NCI-H345 treated with DMSO at 0.1 percent for 48 hours (cell line): Measurements from ENCODE around the gene SKIDA1.

ENCODE experiments used
- DNase-seq: peaks from one replicate; lab custom pipeline; 2025; ENCODE audit not compliant: unreplicated experiment; lab: John Stamatoyannopoulos, UW

SKIDA1 gene

DNA sequence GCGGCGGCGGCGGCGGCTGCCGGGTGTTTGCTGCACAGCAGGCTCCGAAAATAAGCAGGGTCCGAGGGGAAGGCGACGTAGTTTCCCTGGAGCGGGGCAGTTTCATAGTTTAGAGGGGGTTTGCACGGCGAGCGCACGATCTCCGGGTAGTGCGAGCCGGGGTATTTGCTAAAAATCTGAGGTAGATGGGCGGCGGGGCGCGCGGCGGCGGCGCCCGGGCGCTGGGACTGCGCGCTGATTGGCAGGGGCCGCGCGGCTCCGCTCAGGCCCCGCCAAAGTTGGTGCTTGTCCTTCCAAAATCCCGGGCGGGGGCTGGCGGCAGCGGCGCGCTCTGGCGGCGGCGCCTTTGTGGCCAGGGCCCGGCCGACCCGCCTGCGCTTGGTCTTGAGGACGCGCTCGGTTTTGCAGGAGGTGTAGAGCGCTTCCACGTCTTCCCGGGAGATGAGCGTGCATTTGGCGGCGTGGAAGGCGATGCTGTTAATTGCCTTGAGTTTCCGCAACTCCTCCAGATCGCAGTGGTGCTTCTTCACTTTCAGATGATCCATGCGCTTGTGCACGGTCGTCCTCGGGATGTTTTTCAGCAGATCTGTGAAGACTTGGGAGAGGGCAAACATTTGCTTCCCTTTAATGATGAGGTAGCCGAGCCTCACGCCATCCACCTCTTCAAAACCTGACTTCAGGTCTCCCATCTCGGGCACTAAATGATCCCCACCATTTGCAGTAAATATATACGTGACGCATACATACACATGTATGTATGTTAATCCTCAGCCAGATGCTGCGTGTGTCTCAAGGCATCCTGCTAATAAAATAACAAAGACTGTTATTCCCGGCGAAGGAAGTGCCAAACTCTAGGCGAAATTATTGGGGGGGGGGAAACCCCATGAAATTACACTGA, 8.1 kb downstream of the SKIDA1 start:
- no peak for DNase-seq

DNA sequence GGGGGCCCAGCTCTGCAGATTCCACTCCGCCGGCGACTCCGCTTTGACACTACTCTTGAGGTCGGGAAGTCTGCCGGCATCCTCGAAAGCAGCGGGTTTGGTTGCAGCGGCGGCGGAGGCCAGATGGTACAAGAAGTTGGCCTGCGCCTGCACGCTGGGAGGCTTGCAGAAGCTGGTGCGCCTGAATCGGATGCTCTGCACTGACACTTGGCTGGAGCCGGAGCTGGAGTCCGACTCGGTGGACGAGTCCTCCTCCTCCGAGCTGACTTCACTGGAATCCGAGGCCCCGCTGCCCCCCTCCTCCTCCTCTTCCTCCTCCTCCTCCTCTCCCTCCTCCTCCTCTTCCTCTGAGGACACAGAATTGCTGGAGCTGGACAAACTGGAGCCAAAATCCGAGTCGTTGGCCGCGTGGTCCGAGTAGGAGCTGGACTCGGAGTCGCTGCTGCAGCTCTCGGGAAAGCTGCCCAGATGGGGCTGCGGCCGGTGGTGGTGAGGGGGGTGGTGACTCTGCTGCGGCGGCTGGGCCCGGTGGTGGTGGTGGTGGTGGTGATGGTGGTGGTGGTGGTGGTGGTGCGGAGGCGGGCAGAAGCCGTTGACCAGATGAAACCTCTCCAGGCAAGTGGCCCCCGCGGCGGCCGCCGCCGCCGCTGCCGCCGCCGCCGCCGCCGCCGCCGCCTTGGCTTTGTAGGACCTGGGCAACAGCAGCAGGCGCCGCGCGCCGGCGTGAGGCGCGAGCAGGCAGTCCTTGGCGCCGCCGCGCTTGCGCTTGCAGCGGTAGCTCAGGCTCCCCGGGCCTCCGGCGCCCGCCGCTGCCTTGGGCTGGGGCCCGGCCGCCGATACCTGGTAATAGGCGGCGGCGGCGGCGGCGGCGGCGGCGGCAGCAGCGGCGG, 9.0 kb downstream of the SKIDA1 start:
- no peak for DNase-seq

DNA sequence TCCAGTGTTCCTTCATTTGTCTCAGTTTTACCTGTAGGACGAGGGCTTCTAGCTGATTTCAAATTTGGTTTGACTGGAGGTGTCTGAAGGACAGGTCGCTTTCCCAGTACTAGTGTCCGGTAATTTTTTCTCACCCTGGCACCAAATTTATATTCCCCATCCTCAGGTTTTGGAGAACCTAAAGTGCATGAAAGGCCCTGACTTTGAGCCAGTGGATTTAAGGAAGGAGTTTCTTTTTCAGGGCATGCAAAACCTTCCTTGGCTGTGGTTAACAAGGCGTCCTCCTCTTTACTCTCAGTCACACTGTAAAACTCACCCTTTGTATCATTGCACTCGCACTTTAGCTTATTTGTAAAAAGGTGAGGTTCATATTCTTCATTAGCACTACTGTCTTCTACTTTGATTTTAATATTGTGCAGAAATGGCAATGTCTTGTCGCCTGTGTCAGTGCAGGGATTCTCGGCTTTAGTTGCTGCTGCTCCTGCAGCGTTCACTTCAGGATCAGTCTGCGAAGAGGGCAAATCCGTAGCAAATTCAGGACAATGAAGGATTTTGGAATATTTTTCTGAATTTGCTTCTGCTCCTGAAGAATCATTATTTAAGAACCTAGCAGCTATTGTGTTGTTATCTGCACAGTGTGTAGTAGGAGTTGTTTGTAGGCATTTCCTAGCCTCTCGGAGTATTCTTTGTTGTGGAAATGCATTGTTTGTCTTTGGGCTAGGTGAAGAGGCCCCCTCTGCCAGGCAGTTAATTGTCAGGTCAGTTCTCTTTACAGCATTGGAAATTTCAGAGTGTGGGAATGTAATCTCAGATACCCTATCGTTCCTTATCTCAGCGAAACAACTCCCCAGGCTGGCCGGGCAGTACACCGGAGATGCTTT, 9.9 kb downstream of the SKIDA1 start:
- DNase-seq = no peak

DNA sequence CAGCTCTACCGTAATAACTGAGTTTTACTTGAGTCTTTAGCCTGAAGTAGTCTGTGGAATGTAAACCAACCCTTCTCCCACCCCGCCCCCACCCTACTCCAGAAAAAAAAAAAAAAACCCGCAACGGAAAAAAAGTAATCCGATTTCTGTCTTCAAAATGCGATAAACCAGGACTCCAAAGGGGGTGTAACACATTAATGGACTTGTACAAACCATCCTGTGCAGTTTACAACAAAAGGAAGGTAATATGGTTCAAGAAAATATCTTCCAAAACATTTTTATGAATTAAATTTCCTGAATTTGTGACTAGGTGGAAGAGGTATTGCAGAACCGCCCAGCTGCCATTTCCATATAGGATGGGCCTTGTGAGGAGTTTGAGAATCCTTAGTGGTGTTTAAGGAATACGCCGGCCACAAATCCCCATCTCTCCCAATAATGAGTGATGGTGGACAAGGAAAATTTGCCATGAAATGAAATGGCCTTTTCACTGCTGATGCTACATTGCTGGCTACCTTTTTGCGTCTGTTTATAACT, 10.6 kb downstream of the SKIDA1 start:
- DNase-seq = no peak

DNA sequence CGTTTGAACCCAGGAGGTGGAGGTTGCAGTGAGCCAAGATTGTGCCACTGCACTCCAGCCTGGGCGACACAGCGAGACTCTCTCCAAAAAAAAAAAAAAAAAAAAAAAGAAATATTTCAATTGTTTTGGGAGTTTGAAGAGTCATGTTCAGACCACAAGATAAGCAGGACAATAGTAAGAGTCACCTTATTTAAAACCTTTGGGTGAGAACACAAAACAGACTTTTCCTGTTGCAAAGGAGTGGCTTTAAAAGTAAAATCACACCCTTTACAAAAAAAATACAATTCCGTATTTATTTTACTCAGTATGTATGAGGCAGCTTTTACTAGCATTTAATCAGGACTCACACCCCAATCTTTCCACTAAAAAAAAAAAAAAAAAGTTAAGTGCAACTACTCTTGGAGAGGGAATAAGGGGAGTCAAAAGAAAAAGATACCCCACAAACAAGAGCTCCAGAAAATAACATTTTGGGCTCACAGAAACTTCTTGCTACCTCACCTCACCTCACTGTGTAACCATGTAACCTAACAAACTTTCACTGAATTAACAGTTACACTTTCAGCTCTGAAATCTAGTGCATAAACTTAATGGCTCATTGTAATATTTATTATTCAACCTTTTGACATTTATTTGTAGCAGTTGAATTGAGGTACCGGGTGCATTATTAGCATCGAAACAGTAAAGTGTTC, 11.2 kb downstream of the SKIDA1 start:
- no peak for DNase-seq

DNA sequence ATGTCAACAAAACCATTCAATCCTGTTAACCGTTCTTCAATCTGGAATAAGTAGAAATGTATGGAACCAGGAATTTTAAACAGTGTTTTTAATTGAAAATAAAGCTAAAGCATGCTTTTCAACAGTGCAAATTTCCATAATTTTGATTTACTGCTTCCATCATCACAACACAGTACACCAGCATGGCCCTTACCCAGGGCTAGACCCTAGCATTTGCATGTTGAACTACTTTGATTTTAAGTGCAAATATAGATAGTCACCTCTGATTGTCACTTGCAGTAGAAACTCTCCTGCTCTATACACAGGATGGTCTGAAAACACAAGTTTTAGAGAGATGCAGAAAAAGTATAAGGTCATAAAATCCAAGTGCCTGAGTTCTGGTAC, 12.1 kb downstream of the SKIDA1 start:
- DNase-seq = no peak

DNA sequence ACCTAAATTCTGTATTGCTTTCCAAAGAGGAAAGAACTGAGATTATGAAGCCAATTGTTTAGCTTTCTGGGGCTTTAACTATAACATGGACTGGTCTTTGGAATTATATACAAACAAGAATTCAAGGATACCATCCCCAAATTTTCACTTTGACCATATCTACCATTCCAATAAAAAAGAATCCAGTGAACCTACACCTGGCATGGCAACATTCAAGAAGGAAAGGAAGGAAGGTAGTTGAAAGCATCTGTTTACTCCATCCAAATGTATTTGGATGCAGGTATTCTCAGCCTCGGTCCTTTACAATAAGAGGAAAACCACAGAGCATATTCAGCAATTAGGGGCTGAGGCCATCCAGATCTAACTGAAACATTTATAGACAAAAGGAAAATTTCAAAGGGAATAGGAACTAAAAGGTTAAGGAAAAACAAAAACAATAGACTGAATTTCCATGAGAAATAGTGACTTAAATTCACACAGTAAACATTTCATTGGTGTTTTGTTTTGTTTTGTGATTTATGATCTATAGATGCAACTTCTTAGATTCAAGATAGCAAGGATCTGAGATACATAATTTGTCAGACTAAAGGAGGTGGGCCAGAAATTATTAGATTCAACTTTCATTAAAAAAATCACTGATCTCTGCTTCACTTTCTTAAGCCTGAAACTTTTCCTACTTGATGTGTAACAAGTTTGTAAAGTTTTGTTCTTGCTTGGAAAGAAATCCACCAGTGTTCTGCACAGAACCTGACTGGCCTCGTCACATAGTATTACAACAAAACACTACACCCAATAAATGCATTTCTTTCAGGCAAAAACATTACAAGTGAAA, 12.7 kb downstream of the SKIDA1 start:
- DNase-seq = no peak

DNA sequence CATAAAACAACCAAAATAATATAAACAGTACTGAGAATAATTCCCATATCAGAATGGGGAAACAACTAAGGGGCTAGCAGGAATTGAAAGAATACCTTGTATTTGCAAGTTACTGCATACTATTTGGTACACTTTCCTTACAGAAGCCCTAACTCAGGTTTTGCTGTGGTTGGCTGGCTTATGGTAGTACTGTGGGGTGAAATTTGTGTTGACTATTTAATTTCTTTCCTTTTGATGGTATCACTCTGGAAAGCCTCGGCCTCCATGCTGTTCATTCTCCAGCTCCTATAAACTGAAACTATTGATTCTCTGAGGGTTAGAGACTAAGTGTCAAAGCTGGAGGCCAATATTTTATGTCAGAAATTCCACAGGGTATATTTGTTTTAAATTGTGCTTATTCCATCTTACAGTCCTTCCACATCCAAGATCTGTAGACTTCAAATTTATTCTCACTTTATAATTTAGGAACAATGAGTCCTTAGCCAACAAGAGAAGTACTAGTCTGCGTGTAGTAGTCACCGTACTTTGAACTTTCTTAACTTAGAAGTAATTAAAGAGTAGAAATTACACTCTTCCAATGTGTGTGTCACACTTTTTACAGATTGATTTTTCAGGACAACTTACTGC, 13.4 kb downstream of the SKIDA1 start:
- no peak for DNase-seq

DNA sequence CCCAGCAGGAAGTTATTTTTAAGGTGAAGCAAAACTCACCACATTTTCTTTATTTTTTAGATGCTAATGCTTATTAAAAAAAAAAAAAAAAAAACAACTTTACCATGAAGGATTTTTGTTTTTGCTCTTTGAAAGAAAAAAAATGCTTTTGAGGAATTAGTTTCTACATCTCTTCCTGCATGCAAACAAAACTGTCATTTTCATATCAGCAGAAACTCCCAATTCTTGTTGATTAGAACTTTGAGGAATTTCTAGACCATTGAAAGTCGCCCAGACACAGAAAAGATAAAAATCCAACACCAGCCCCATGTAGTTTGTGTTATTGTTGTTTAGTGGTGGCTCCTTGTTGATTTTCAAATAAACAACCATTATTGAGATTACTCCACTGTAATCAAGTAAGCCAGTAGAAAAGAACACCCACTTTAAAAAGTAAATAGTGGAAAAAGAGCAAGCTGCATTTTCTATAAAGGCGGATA, 14.3 kb downstream of the SKIDA1 start:
- no peak for DNase-seq

DNA sequence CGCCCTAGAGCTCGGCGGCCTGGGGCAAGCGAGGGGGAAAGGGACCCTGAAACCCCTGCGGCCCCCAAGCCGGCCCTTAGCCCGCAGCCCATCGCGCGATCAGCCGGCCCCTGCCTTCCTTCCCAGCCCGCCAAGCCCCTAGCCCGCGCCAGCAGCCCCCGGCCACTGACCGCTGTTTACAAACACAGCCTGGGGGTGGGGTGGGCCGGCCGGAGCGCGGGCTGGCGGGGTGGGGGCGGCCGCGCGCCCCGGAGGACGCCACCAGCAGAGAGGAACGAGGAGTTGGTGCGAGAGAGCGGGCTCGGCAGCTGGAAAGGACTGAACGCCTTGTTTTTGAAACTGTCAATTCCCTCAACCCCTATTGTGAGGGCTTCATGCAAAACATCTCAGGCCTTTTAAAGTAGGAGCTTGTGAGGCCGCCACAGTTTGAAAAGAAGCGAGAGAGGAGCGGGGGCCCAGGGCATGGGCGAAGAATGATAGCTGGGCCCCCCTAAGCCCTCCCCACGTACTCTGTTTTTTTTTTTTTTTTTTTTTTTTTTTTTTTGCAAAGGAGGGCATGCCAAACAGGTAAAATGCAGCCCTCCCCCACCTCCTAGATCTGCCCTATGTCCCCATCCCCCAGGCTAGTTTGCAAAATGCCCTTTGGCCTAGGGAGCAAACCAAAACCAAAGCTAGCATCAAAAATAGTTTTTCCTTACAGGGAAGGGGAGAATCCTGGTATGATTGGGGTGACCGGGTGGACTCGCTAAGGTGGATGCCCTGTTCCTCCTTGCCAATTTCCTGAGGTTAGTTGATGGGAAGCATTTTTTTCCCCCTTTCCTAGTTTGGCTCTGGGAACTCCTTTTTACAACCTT, 15.0 kb downstream of the SKIDA1 start:
- DNase-seq = no peak

DNA sequence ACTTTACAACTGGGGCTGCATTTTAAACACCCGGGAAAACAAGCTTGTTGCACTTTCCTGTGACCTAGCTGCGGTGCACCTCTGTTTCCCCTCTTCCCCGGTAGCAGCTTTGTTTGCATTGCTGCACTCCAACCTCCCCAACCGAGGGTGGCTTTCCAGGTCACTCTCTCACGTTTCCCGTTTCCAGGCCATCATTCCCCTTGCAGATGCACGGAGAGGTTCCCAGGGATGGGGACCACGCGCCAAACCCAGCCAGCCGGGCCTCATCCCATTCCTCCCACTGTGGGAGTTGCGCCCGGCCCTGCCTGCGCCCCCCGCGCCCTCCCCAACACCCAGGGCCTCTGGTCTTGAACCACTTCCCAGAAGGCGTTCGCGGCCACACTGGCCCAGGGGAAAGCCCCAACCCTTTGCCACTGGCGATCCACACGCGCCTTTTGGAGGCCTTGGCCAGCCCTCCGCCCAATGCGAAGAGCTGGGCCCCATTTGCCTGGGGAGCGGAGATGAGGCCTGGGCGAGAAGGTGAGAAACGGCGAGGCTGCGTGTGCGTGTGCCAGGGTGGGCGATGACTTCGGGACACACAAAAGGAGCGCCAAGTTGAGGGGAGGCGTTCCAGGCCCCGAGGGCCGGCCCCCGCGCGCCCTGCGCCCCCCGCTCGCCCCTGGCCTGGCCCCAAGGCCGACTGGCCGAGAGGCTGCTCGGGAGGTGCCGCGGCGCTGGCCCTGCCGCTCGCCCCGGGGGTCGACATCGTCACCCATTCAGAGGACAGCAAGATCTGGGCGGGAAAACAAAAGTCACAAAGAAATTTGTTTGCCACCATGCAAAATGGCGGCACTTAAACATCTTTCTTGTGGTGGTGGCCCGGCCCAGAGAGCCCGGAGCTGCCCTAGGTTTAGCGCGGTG, 15.9 kb downstream of the SKIDA1 start:
- no peak for DNase-seq

DNA sequence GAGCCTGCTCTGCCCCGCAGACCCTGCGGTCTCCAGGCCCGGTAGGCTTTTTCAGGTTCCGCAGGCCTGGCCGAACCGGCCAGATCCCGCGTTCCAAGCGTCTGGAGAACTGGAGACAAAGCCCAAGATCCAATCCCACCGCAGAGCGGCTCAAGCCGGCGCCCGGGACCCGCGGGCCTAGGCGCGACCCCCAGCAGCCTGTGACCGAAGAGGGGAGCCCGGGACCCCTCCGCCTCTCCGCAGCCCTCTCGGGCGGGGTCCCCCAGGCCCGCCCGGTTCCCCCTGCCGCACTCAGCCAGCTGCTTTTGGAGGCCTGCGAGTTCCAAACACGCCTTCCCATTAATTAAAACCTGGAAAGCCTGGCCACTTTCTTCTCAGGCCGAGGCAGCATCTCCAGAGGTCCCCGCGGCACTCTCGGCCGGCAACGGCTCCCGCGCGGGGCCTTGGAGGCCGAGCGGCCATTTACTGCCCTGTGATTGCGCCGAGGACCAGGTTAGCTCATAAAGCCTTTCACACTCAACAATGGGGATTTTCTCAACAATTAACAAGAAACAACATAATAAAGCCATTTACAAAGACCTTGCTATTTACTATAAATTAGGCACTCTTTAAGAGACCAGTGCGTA, 16.7 kb downstream of the SKIDA1 start:
- DNase-seq = no peak

DNA sequence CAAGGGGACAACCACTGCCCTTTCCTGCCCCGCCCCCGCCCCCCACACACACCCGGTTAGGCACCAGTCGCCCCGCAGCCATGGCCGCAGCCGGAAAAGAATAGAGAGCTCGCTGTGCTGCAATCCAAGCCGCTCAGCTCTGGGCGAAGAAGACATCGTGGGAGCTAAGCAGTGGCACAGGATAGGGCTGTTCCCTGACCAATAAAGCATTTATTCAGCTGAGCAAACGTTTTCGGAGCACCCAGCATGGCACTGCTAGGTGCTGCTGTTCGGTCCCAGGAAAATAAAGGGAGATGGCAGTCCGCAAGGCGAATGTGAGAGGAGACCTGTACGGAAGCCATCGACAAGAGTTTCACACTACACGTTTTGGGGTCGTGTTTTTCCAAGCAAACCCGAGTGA, 18.3 kb downstream of the SKIDA1 start:
- DNase-seq = no peak

DNA sequence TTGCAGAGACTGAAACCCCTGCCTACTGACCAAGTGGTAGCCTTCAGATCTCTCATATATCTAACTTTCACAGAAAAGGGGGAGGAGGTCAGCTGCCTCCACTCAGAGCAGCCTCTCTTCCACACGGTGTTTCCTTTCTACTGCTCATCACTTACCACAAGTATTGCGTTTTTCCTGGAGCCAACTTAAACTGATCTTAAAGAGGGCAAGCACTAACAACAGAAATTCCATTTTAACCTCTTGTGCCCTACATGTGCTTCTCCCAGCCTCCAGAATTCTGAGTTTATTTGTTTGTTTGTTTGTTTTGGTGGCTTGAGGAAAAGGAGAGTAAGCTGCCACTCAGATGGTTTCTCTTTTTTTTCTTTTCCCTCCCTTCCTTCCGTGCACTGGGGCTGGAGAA, 19.1 kb downstream of the SKIDA1 start:
- no peak for DNase-seq

DNA sequence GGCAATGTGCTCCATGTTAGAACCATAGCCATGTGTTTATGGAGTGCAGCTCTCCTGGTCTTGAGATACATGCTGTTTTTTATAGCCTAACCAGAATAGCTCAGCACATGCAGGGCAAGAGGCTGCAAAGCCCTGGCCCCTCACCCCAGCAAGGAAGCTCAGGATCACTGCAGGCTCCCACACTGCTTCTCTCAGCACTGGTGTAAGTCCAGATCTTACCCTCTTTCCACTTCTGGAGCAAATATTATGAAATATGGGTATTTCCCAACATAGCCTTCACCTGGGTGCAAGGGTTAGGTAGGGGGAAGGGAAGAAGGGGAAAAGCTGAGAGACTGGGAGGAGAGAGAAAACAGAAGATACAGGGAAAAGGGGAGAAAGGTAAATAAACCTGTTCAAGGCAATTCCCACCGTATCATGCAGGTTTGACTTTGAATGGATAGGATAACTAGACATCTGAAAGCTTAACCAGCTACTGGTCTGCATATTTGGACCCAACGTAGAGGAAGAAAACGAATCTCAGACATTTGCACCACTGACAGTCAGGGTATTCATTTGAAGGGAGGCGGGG, 19.7 kb downstream of the SKIDA1 start:
- no peak for DNase-seq

DNA sequence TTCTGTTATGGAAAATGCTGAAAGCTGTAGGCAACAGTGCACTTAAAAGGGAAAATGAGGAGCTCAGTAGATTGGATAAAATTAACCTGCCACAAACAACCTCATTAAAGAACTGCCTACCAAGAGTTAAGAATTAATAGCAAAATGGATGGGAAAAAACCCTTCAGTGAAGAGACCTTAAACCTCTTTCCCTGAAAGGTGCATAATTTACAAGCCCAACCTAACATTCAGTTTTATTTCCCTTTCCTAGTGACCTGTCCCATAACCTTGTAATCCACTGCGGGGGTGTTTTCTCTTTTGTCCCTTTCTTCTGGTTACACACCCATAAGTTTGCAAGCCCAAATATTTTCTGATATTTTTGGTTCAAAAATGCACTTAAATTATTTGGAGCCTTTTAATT, 21.9 kb downstream of the SKIDA1 start:
- no peak for DNase-seq
